WTC11 (cell line): ENCODE results near the gene CASKIN1. TPM values are rescaled to one million over a fixed set of nuclear protein-coding genes. Genes with fewer than 3 reads are reported as not detected.

Experiments
- AFF4 ChIP-seq: sonication (generic); formaldehyde crosslinking; IDR thresholded peaks from 2 replicates; pipeline ENCODE4 v1.8.1; 2023; ENCODE audit warnings: mild to moderate bottlenecking, missing genetic modification reagents, borderline replicate concordance
- ATF6 ChIP-seq: sonication (generic); formaldehyde crosslinking; IDR thresholded peaks from 2 replicates; pipeline ENCODE4 v1.8.1; 2023; ENCODE audit warnings: mild to moderate bottlenecking, missing genetic modification reagents
- CBFB ChIP-seq: sonication (generic); formaldehyde crosslinking; IDR thresholded peaks from 2 replicates; pipeline ENCODE4 v1.8.1; 2022; ENCODE audit warnings: mild to moderate bottlenecking, low read depth, missing genetic modification reagents
- ERG ChIP-seq: fragments of 250-450 bp; sonication (Bioruptor Pico); IDR thresholded peaks from 2 replicates; pipeline ENCODE4 v1.8.0; 2021; ENCODE audit warnings: mild to moderate bottlenecking
- FOXJ3 ChIP-seq: sonication (generic); formaldehyde crosslinking; IDR thresholded peaks from 2 replicates; pipeline ENCODE4 v1.9.0; 2021; ENCODE audit warnings: missing genetic modification reagents, mild to moderate bottlenecking, borderline replicate concordance
- FOXP4 ChIP-seq: sonication (generic); formaldehyde crosslinking; IDR thresholded peaks from 2 replicates; pipeline ENCODE4 v1.8.0; 2022; ENCODE audit warnings: mild to moderate bottlenecking, missing genetic modification reagents
- HMGA2 ChIP-seq: fragments of 250-450 bp; sonication (Bioruptor Pico); IDR thresholded peaks from 2 replicates; pipeline ENCODE4 v1.4.0; 2021; ENCODE audit warnings: mild to moderate bottlenecking, moderate library complexity
- NFE2L1 ChIP-seq: sonication (generic); formaldehyde crosslinking; IDR thresholded peaks from 2 replicates; pipeline ENCODE4 v1.8.1; 2023; ENCODE audit warnings: missing genetic modification reagents
- NFYB ChIP-seq: sonication (generic); formaldehyde crosslinking; conservative IDR thresholded peaks from 2 replicates; pipeline ENCODE4 v1.8.0; 2022; ENCODE audit warnings: low read depth, missing genetic modification reagents
- PREB ChIP-seq: sonication (generic); formaldehyde crosslinking; IDR thresholded peaks from 2 replicates; pipeline ENCODE4 v1.8.1; 2022; ENCODE audit warnings: mild to moderate bottlenecking, missing genetic modification reagents, moderate library complexity, borderline replicate concordance
- PRRX2 ChIP-seq: fragments of 250-450 bp; sonication (Bioruptor Pico); IDR thresholded peaks from 2 replicates; pipeline ENCODE4 v1.8.0; 2021; ENCODE audit warnings: mild to moderate bottlenecking
- RELA ChIP-seq: sonication (generic); formaldehyde crosslinking; IDR thresholded peaks from 2 replicates; pipeline ENCODE4 v1.8.1; 2022; ENCODE audit warnings: missing genetic modification reagents, mild to moderate bottlenecking, borderline replicate concordance
- SOX15 ChIP-seq: fragments of 250-450 bp; sonication (Bioruptor Pico); IDR thresholded peaks from 2 replicates; pipeline ENCODE4 v1.9.0; 2021; ENCODE audit warnings: mild to moderate bottlenecking
- STAT6 ChIP-seq: sonication (generic); formaldehyde crosslinking; conservative IDR thresholded peaks from 2 replicates; pipeline ENCODE4 v1.8.1; 2023; ENCODE audit warnings: mild to moderate bottlenecking, low read depth, missing genetic modification reagents, moderate library complexity
- TEAD1 ChIP-seq: sonication (generic); formaldehyde crosslinking; IDR thresholded peaks from 2 replicates; pipeline ENCODE4 v1.8.0; 2022; ENCODE audit warnings: mild to moderate bottlenecking, missing genetic modification reagents
- TEAD4 ChIP-seq: sonication (generic); formaldehyde crosslinking; IDR thresholded peaks from 2 replicates; pipeline ENCODE4 v1.8.0; 2022; ENCODE audit warnings: mild to moderate bottlenecking, missing genetic modification reagents
- USF2 ChIP-seq: sonication (generic); formaldehyde crosslinking; IDR thresholded peaks from 2 replicates; pipeline ENCODE4 v1.8.1; 2023; ENCODE audit warnings: mild to moderate bottlenecking, missing genetic modification reagents, moderate library complexity
- ZMAT4 ChIP-seq: fragments of 250-450 bp; sonication (Bioruptor Pico); IDR thresholded peaks from 2 replicates; pipeline ENCODE4 v1.9.0; 2021; ENCODE audit warnings: mild to moderate bottlenecking
- ZNF281 ChIP-seq: sonication (generic); formaldehyde crosslinking; IDR thresholded peaks from 2 replicates; pipeline ENCODE4 v1.8.0; 2023; ENCODE audit warnings: mild to moderate bottlenecking, missing genetic modification reagents
- ZNF423 ChIP-seq: fragments of 250-450 bp; sonication (Bioruptor Pico); IDR thresholded peaks from 2 replicates; pipeline ENCODE4 v2.1.2; 2022; ENCODE audit warnings: mild to moderate bottlenecking, moderate library complexity
- total RNA-seq: library from RNA; stranded (reverse); gene quantifications from 3 replicates; pipeline ENCODE4 v1.2.3, GENCODE V29; 2021

CASKIN1 gene
- total RNA-seq, 1 experiment from 2014 or later: 9.4 TPM

- no peak for TF ChIP-seq STAT6 (CRISPR knock-in tag)
- no peak for TF ChIP-seq NFE2L1 (CRISPR knock-in tag)
- no peak for TF ChIP-seq SOX15 (CRISPR knock-in tag)
- TF ChIP-seq ZMAT4: no peak
- no peak for TF ChIP-seq FOXP4 (CRISPR knock-in tag)
- no peak for TF ChIP-seq RELA (CRISPR knock-in tag)
- TF ChIP-seq USF2 (CRISPR knock-in tag): no peak
- no peak for TF ChIP-seq AFF4
- TF ChIP-seq ZNF423 (CRISPR knock-in tag): no peak
- TF ChIP-seq PREB (CRISPR knock-in tag): no peak
- TF ChIP-seq ATF6 (CRISPR knock-in tag): no peak
- peak; percentile 16; the same call in 1 of the 2 replicates for TF ChIP-seq NFYB (CRISPR knock-in tag)
- TF ChIP-seq HMGA2 (CRISPR knock-in tag): no peak
- TF ChIP-seq ERG (CRISPR knock-in tag): no peak
- no peak for TF ChIP-seq PRRX2 (CRISPR knock-in tag)
- TF ChIP-seq FOXJ3 (CRISPR knock-in tag): no peak
- TF ChIP-seq ZNF281 (CRISPR knock-in tag): peak; percentile 78
- no peak for TF ChIP-seq TEAD4 (CRISPR knock-in tag)
- peak; percentile 65; the same call in 1 of the 2 replicates for TF ChIP-seq TEAD1 (CRISPR knock-in tag)
- no peak for TF ChIP-seq CBFB (CRISPR knock-in tag)
Measured at GRCh38 chr16:2210386-2211365, 14.3 kb upstream of the CASKIN1 start, which contains the start of gene BRICD5 (continued).
